GM12872 (cell line): ENCODE results near the gene MAFF.

Source experiments
- CTCF ChIP-seq: IDR thresholded peaks from 3 replicates; pipeline ENCODE4 v1.5.1; 2011; ENCODE audit warnings: low read depth, mild to moderate bottlenecking, low read length, moderate library complexity; ENCODE audit not compliant: insufficient read depth

The MAFF gene

GRCh38 chr22:38201711-38202436 is at the start of gene MAFF:
TSS of gene MAFF (plus strand) at chr22:38201994. CDS start at chr22:38213854, 11,860 bp downstream.
- TF ChIP-seq CTCF = no peak

GRCh38 chr22:38153821-38154562 is 47.8 kb upstream of the MAFF start:
- TF ChIP-seq CTCF = no peak

GRCh38 chr22:38155703-38156102 is 46.1 kb upstream of the MAFF start:
- no peak for TF ChIP-seq CTCF

- TF ChIP-seq CTCF = no peak
Observed at GRCh38 chr22:38162881-38163843, 38.6 kb upstream of the MAFF start.

- TF ChIP-seq CTCF = no peak
Observed at GRCh38 chr22:38163844-38164550, 37.8 kb upstream of the MAFF start.

GRCh38 chr22:38164551-38164918 is 37.3 kb upstream of the MAFF start:
- no peak for TF ChIP-seq CTCF
